GM23248 (cell line): Measurements from ENCODE around the gene DENND10.

Source experiments
- EZH2 ChIP-seq: fragments of 200-600 bp; sonication (generic); IDR thresholded peaks from 2 replicates; pipeline ENCODE4 v1.6.1; 2018; ENCODE audit warnings: antibody characterized with exemption, mild to moderate bottlenecking; ENCODE audit not compliant: insufficient read depth, poor library complexity, severe bottlenecking
- EZH2phosphoT487 ChIP-seq: fragments of 200-600 bp; sonication (generic); IDR thresholded peaks from 2 replicates; pipeline ENCODE4 v1.6.1; 2018; ENCODE audit warnings: antibody characterized with exemption, moderate library complexity, mild to moderate bottlenecking, low read depth; ENCODE audit not compliant: insufficient read depth

DNA sequence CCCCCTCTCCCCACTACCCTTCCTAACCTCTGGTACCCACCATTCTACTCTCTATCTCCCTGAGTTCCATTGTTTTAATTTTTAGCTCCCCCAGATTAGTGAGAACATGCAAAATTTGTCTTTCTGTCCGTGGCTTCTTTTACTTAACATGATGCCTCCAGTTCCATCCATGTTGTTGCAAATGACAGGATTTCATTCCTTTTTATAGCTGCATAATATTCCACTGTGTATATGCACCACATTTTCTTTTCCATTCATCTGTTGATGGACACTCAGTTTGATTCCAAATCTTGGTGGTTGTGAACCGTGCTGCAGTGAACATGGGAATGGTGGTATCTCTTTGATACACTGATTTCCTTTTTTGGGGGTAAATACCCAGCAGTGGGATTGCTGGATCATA is 22.0 kb downstream of the DENND10 start:
- TF ChIP-seq EZH2 (no peak), EZH2phosphoT487 (no peak)
